HG03457 (cell line): ENCODE measurements around the gene SETMAR.

Source experiments
- ATAC-seq: cut with Tn5 transposase; IDR thresholded peaks from one replicate; pipeline ENCODE4 v1.9.1; 2021; ENCODE audit warnings: moderate number of reproducible peaks; ENCODE audit not compliant: unreplicated experiment

The SETMAR gene

DNA sequence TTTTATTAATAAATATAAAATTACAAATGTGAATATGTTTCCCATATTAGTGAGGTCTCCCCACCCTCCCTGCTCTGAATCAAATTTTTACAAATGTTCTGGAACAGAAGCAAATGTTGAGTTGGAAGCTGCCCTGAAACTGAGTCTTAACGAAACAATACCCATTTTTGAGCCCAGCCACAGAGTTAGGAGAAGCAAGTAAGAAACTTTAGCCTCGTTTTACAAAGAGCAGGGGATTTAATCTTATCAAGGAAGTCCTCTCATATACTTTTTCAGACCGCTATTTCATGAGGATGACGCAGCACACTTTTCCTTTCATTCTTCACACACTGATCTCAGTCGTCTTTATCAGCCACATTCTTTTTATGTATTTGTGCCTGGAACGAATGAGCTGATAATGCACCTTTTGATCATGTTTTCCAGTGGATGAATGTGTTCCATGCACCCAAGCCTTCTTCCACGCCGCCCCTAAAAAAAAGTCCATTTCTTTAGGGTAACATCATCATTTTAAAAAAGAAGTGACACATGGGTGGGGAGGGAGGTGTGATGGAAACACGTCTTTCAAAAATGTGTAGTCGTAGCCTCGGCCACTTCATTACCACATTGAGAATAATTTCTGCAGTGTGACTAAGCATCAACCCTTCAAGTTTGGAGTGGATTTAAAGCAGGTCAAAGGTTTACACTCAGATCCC lies 48.1 kb downstream of the SETMAR start:
- ATAC-seq = no peak

DNA sequence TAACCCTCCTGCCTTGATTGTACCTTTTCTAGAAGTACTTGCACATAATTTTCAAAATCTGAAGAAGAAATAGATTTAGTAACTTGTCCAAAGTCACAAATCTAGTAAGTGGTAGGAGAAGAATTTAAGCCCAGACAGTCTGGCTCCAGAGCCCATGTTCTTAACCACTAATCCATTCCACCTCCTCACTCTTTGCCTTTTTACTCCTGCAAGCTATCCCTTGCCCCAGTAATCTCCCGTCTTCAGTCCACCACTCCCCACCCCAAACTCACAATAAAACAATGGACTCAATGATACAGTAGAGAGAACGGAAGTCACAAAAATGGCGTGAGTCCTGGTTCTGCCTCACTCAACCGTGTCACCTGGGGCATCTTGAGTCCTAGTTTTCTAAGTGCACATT lies 48.7 kb downstream of the SETMAR start:
- no peak for ATAC-seq

DNA sequence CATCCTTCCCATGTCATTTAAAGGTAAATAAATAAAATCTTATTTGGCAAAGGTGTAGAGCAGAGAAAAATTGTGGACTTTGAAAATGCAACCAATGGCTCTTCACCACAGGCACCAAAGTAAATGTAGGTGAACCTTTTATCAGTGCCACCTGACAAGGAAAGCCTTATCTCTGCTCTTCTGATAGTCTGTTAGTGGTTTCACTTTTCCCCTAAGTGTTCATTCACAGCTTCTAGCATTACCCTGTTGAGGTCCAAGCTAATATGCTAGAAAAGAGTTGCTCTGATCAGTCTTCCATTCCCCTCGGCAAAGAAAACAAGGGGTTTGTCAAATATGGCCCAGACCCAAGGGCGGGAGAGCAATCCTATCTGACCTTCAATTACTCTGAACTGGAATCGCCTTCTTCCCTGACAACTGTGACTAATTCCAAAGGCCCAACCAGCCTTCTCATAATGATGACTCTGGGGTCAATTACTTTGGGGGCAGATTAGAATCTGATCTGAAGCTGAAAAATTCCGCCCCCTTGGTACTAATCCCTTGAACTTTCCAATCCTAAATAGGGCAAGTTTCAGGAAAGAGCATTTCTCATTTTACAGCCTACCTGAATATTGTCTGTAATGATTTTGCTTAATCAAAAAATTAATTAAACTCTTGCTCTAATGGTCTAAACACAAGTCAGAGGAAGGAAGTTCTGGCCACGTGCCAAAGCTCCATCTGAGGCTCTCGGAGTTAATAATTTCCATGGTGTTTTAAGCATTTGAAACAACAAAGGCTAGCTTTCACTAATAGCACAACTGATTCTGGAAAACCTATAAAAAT lies 52.4 kb downstream of the SETMAR start:
- ATAC-seq = no peak

- no peak for ATAC-seq
Measured at GRCh38 chr3:4356220-4356540, 53.0 kb downstream of the SETMAR start.

DNA sequence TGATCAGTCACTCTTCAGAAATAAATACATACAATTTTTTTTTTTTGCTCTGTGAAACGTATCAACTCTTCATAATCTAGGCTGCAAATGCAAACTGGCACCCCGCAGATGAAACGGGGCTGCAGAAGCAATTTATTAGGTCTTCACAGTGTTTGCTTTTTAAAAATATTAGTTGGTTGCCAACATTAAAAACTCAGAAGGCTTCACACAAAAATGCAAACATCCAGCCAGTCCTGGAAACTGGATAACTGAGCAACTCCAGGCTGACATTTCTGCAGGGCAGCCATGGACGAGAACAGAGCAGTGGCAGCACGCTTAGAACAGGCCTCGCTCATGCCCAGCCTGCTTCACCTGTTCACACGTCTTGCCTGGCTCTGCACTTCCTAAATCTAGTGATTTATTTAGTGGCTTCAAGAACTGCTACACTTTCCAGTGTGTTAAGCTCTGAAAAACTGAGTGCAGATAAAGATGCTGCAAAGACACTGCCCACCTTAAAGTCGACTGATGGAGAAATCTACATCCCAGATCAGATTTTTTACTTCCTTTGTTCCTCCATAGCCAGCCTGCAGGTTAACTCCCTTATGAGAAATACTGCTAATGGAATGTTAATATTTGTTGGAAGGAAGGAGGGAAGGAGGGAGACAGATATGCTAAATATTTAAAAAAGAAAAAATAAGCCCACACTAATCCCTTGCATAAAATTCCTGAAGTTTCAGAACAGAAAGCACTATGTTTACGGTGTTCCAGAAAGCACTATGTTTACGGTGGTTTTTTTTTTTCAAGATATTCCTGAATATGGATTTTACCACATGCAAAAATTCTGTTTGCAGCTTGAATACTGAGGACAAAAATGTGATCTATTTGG lies 53.6 kb downstream of the SETMAR start:
- ATAC-seq = no peak

DNA sequence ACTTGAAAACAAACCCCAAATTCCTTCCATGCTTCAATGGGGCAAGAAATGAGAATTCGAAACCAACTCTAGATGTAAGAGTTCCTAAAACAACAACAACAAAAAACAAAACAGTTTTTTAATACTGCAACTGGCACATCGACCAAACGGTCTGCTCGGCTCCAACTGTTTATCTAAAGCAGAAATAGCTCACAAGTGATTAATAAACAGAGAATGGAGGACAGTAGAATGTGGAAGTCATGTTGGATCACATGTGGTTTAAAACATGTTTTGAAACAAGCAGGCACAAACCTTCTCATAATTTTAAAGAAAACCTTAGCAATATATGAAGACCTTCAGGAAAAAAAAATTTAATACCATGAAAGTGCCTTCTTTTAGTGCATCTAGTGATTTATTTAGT lies 55.1 kb downstream of the SETMAR start:
- no peak for ATAC-seq

- no peak for ATAC-seq
Measured at GRCh38 chr3:4359805-4360502, 56.8 kb downstream of the SETMAR start.

DNA sequence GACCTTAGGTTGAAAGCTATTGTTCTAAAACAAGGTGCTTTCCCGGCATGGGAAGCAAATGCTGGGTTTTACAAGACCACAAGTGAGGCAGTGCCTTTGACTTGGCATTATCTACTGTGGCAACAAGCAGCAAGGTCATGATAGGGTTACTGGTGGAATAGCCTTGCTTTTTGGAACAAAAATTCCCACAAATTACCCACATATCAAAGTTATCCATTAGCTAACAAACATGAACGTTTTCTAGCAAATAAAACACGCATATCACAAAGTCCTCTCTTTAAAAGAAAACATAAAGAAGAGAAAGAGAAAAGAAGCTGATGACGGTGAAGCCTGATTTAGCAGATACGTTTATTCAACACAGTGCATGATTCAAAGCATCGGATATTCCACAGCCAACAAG lies 57.6 kb downstream of the SETMAR start:
- no peak for ATAC-seq

DNA sequence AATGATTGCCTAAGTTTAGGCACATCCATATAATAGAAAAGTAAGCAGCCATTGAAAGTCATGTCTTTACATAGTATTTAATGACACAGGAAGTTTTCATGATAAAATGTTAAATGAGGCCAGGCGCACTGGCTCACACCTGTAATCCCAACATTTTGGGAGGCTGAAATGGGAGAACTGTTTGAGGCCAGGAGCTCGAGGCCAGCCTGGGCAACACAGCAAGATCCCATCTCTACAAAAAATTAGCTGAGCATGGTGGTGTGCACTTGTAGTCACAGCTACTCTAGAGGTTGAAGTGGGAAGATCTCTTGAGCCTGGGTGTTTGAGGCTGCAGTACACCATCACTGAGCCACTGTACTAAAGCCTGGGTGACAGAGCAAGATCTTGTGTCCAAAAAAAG lies 59.4 kb downstream of the SETMAR start:
- ATAC-seq = no peak
